ENCODE measurements around the gene GAS2.

- TF ChIP-seq CTCF (IDR thresholded peaks at IDR 0.05 in 4 of 5, conservative IDR thresholded peaks at IDR 0.05 in 1 of 5), result no peak
- TF ChIP-seq POLR2A (IDR thresholded peaks at IDR 0.05), result no peak
These were observed 185.1 kb downstream of the GAS2 start for GRCh38 chr11:22851477-22851876.
